Measurements from ENCODE around the gene SUOX.

The SUOX gene

GRCh38 chr12:55996715-55997534 is at the start of gene SUOX:
Gene SUOX (plus strand): TSS chr12:55997276. CDS start chr12:56002222, 4,946 bp downstream.
- peak; percentile 99 for DNase-seq (ENCODE audit: low read depth)
- H3K4me3 ChIP-seq (ENCODE audit: low read depth, low read length), result peak within 1 kb of the TSS; percentile 72
- peak; percentile 9 for TF ChIP-seq CTCF (conservative IDR thresholded peaks at IDR 0.05; ENCODE audit: low read depth, low read length)

GRCh38 chr12:55955344-55955743 is 41.7 kb upstream of the SUOX start:
- no peak overlapping the region for H3K4me3 ChIP-seq (ENCODE audit: low read depth, low read length)
- DNase-seq (ENCODE audit: low read depth), result no peak
- TF ChIP-seq CTCF (conservative IDR thresholded peaks at IDR 0.05; ENCODE audit: low read depth, low read length), result no peak

GRCh38 chr12:55955800-55956508 is 41.1 kb upstream of the SUOX start:
- peak; percentile 40 for TF ChIP-seq CTCF (conservative IDR thresholded peaks at IDR 0.05; ENCODE audit: low read depth, low read length)

GRCh38 chr12:55957106-55957859 is 39.8 kb upstream of the SUOX start:
- no peak for TF ChIP-seq CTCF (conservative IDR thresholded peaks at IDR 0.05; ENCODE audit: low read depth, low read length)
- DNase-seq (ENCODE audit: low read depth), result no peak

More at GRCh38 chr12:55955800-55956508, 41.1 kb upstream of the SUOX start:
- DNase-seq (ENCODE audit: low read depth), result peak; percentile 36
- no peak overlapping the region for H3K4me3 ChIP-seq (ENCODE audit: low read depth, low read length)

GRCh38 chr12:55963760-55964159 is 33.3 kb upstream of the SUOX start:
- no peak for TF ChIP-seq CTCF (conservative IDR thresholded peaks at IDR 0.05; ENCODE audit: low read depth, low read length)
- H3K4me3 ChIP-seq (ENCODE audit: low read depth, low read length), result no peak overlapping the region
- no peak for DNase-seq (ENCODE audit: low read depth)

More at GRCh38 chr12:55957106-55957859, 39.8 kb upstream of the SUOX start:
- no peak overlapping the region for H3K4me3 ChIP-seq (ENCODE audit: low read depth, low read length)

GRCh38 chr12:55965240-55965639 is 31.8 kb upstream of the SUOX start:
- no peak for DNase-seq (ENCODE audit: low read depth)
- TF ChIP-seq CTCF (conservative IDR thresholded peaks at IDR 0.05; ENCODE audit: low read depth, low read length), result no peak
- no peak overlapping the region for H3K4me3 ChIP-seq (ENCODE audit: low read depth, low read length)

All from choroid plexus epithelial cell (primary cell).